PC-9 (cell line): Measurements from ENCODE around the gene CARS1.

Experiments used
- CTCF ChIP-seq: fragments of 200-600 bp; sonication (generic); conservative IDR thresholded peaks from 2 replicates; pipeline ENCODE4 v1.6.1; 2017; ENCODE audit warnings: mixed run types, antibody characterized with exemption, mild to moderate bottlenecking, moderate library complexity
- EZH2 ChIP-seq: fragments of 200-600 bp; sonication (generic); IDR thresholded peaks from 2 replicates; pipeline ENCODE4 v1.8.0; 2017; ENCODE audit warnings: antibody characterized with exemption, low read depth

- no peak for TF ChIP-seq CTCF
- TF ChIP-seq EZH2, result no peak
Observed at GRCh38 chr11:3080733-3081385, 23.6 kb upstream of the CARS1 start.
